Pancreas (tissue), 10 donors: ENCODE measurements around the gene IMPG2. TPM values are rescaled to one million over a fixed set of nuclear protein-coding genes. Genes with fewer than 3 reads are reported as not detected.

Experiments used
- ATAC-seq, 4 donors: fragments of 200-7000 bp; cut with Tn5 transposase; one replicate each; pipeline versions ENCODE4 v1.8.0 to v1.9.1; 2020; ENCODE audit warnings: mild to moderate bottlenecking in 4 of 4, moderate library complexity in 4 of 4
- DNase-seq, 6 donors: peaks; one replicate each; pipeline ENCODE4 v3.0.0-alpha.2; 2020
- FAIRE-seq: peaks from 2 replicates; lab custom pipeline; 2012; peaks lifted over from hg19 to GRCh38; lab: Jason Lieb, UNC
- H3K27ac ChIP-seq, 4 donors: fragments of 200-600 bp; sonication (generic); 1 replicate in 3 of 4; 2 replicates in 1 of 4; pipeline versions ENCODE4 v1.5.0 to v1.8.0; 2020
- H3K27me3 ChIP-seq, 4 donors: fragments of 200-600 bp; one replicate each; pipeline ENCODE4 v1.8.0; 2021
- H3K36me3 ChIP-seq, 3 donors: fragments of 200-600 bp; sonication (generic) in 1 of 3; one replicate each; pipeline versions ENCODE4 v1.5.0 to v1.8.0; 2020 to 2021
- H3K4me1 ChIP-seq, 3 donors: fragments of 200-600 bp; one replicate each; pipeline ENCODE4 v1.8.0; 2021
- H3K4me3 ChIP-seq, 4 donors: fragments of 200-600 bp; sonication (generic) in 2 of 4; one replicate each; pipeline versions ENCODE4 v1.5.0 to v1.8.0; 2020 to 2021
- H3K9me3 ChIP-seq, 4 donors: fragments of 200-600 bp; one replicate each; pipeline ENCODE4 v1.8.0; 2021
- WGBS, 2 donors: extraction: QIAGEN DNeasy Blood & Tissue Kit; methylation state at CpG; one replicate each; pipeline ENCODE4 v1.1.7; 2013; 5-methylcytosine and 5-hydroxymethylcytosine counted together
- intact Hi-C, 3 donors: fragments of 100-400 bp; cut with DNase I; formaldehyde crosslinking; loops; one replicate each; pipeline versions ENCODE4 v1.11.1 to v1.14.2; 2022
- polyA plus RNA-seq, 2 donors: library from polyadenylated mRNA; stranded (reverse); fragments of 200-250 nt; gene quantifications; one replicate each; pipeline ENCODE4 v1.2.3, GENCODE V29; 2013
- total RNA-seq, 6 donors: library from RNA; stranded (reverse); fragmentation: NEBNext Ultra II Directional in 4 of 6; extraction: Animal tissue kit (Norgen Biotek cat#: 25700) in 4 of 6; gene quantifications; one replicate each; pipeline versions ENCODE4 v1.2.1 to v1.2.4, GENCODE V29; 2021 to 2023
- TF ChIP-seq, protein P1 (sequence below), 4 donors: fragments of 200-600 bp; sonication (generic) in 3 of 4; IDR thresholded peaks; one replicate each; pipeline versions ENCODE4 v1.5.0 to v1.8.0; 2021; ENCODE audit warnings: antibody characterized with exemption in 4 of 4
- donor health status: healthy with polysubstance abuse.
- donor health status: DM: no; HTN: no; CAD: no; lungs with moderate emphysema.
- donor health status: DM: no; HTN: no; CAD: no.
- donor health status: control.
- donor health status: control.
- donor health status: Bipolar disorder and iron deficiency.
- donor health status: DM: yes; HTN: yes; CAD: no.
- donor health status: DM: no; HTN: no; CAD: no.
- donor health status: DM: no; HTN: no; CAD: no.
- donor health status: DM: yes; HTN: yes; CAD: no.

Gene IMPG2
- total and polyA plus RNA-seq, 8 donors: 0.04 to 0.19 (median 0.09) TPM

DNA sequence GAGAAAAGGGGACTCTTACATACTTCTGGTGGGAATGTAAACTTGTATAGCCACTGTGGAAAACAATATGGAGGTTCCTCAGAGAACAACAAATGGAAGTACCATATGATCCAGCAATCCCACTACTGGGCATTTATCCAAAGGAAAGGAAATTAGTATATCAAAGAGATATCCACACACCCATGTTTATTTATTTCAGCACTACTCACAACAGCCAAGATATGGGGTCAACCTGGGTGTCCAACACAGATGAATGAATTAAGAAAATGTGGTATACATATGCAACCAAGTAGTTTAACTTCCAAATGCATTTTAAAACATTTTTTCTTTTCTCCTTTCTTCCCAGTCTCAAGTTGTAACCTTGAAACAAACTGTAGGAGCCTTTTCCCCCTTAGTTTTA lies 54.3 kb downstream of the IMPG2 start:
- no peak overlapping the region for H3K27ac ChIP-seq
- TF ChIP-seq, protein P1, sequence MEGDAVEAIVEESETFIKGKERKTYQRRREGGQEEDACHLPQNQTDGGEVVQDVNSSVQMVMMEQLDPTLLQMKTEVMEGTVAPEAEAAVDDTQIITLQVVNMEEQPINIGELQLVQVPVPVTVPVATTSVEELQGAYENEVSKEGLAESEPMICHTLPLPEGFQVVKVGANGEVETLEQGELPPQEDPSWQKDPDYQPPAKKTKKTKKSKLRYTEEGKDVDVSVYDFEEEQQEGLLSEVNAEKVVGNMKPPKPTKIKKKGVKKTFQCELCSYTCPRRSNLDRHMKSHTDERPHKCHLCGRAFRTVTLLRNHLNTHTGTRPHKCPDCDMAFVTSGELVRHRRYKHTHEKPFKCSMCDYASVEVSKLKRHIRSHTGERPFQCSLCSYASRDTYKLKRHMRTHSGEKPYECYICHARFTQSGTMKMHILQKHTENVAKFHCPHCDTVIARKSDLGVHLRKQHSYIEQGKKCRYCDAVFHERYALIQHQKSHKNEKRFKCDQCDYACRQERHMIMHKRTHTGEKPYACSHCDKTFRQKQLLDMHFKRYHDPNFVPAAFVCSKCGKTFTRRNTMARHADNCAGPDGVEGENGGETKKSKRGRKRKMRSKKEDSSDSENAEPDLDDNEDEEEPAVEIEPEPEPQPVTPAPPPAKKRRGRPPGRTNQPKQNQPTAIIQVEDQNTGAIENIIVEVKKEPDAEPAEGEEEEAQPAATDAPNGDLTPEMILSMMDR (IDR thresholded peaks at IDR 0.05): no peak
- no peaks in the 10 kb centered on the region for H3K36me3 ChIP-seq
- ATAC-seq: no peak
- H3K9me3 ChIP-seq: no peaks in the 10 kb centered on the region
- no peak overlapping the region for H3K4me3 ChIP-seq
- DNase-seq: no peak
- H3K27me3 ChIP-seq: no peaks in the 10 kb centered on the region
- no peaks in the 10 kb centered on the region for H3K4me1 ChIP-seq
- intact Hi-C loops: no loop called here
- no peak for FAIRE-seq

DNA sequence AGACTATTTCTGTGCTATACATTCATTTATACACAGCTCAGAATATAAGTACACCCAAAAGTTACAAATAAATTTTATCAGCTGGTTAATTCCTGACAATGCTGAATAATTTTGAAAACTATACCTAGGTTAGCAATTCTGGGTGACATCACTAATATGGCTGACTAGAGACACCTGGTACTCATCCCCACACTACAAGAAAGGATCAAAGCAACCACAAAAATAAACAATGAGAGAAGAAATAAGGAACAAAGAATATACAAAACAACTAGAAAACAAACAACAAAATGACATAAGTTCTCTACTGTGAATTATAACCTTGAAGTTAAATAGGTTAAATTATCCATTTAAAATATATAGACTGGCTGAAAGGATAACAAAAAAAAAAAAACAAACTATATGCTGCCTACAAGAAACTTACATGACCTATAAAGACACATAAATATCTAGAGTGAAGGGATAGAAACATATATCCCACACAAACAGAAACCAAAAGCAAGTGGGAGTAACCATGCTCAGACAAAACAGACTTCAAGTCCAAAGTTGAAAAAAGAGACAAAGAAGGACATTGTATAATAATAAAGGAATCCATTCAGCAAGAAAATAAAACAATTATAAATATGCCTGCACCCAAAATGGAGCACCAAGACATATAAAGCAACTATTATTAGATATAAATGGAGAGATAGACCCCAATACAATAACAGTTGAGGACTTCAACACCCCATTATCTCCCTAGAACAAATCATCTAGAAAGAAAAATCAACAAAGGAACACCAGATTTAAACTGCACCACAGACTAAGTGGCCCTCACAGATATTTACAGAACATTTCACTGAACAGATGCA lies 57.8 kb downstream of the IMPG2 start:
- TF ChIP-seq, protein P1 (IDR thresholded peaks at IDR 0.05): no peak
- Histone ChIP-seq H3K4me1 (no peaks in the 10 kb centered on the region), H3K27ac (no peak overlapping the region), H3K27me3 (no peaks in the 10 kb centered on the region), H3K4me3 (no peak overlapping the region), H3K36me3 (no peaks in the 10 kb centered on the region), H3K9me3 (no peaks in the 10 kb centered on the region)
- DNase-seq (no peak), FAIRE-seq (no peak), ATAC-seq (peak in 1 of 4 donors; percentile 19)
- intact Hi-C loops: no loop called here

DNA sequence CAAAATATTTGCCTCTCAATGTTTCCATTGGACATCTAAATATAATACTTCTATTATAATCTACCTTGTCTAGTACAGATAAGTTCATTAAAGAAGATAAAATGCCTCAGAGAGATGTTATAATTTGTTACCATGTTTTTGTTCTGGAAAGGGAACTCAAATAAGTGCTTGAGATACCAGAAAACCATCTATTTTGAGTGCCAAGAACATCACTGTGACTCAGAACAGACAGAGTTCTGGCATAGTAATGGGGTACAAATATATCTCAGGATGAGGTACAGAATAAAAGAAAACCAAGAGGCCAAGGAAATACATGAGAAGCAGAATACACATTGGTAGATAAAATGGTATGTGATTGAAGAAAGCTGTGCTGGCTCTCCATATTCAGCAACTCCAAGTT lies 58.9 kb downstream of the IMPG2 start:
- H3K27ac ChIP-seq: no peak overlapping the region
- ATAC-seq (no peak), FAIRE-seq (no peak), DNase-seq (no peak)
- H3K4me3 ChIP-seq: no peak overlapping the region
- H3K36me3 ChIP-seq: no peaks in the 10 kb centered on the region
- intact Hi-C loops: no loop called here
- no peaks in the 10 kb centered on the region for H3K4me1 ChIP-seq
- H3K27me3 ChIP-seq: no peaks in the 10 kb centered on the region
- TF ChIP-seq, protein P1 (IDR thresholded peaks at IDR 0.05): no peak
- H3K9me3 ChIP-seq: no peaks in the 10 kb centered on the region

DNA sequence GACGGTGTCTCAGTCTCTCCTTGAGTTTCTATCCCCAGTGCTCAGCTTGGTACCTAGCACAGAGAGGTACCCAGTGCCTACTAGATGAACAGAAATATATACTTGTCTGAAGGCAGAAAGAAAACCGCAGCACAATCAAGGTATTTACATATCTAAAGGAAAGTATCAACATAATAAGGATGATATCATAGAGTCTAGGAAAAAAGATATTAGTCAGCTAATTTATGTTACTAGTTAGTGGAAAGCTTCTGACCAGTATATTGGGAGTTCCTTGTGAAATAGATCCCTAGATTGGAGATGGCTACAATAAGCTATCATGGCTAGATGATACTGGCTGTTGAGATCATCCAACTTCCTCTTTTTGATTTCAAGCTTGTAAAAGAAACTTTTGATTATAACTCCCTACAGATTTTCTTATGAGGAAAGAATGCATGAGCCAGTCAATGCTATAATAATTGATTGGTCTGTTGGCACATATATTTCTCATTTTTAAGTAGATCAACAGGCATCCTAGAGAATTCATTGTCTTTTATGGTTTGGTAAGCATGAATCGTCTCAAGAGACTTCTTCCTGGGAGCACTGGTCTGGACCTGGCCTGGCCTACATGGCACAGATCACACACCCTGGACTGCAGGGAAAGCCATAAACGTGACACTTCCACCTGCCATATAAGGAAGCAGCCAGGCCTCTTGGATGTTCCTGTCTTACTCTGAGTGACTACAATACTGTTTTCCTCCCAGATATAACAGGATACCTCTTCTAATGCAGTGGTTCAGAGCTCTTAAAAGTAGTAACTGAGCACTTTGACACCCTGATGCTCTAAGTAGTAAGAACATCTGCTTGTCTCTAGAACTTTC lies 60.7 kb downstream of the IMPG2 start:
- no peak for FAIRE-seq
- no peak overlapping the region for H3K27ac ChIP-seq
- intact Hi-C loops: no loop called here
- no peaks in the 10 kb centered on the region for H3K36me3 ChIP-seq
- 76 to 84% methylated on average over 4 of the region's 4 CpGs for WGBS, 2 donors
- no peak for ATAC-seq
- no peak for DNase-seq
- TF ChIP-seq, protein P1 (IDR thresholded peaks at IDR 0.05): no peak
- H3K4me3 ChIP-seq: no peak overlapping the region
- H3K4me1 ChIP-seq: no peaks in the 10 kb centered on the region
- no peaks in the 10 kb centered on the region for H3K9me3 ChIP-seq
- H3K27me3 ChIP-seq: no peaks in the 10 kb centered on the region
